Sigmoid colon (tissue), 4 donors: Measurements from ENCODE around the gene CDKAL1.

ENCODE experiments used
- POLR2A ChIP-seq, 2 donors: fragments of 450-650 bp; IDR thresholded peaks; one replicate each; pipeline ENCODE4 v1.6.1; 2016; ENCODE audit warnings: antibody characterized with exemption in 2 of 2, mild to moderate bottlenecking in 2 of 2, moderate library complexity in 2 of 2
- POLR2AphosphoS5 ChIP-seq, 4 donors: sonication (generic); formaldehyde crosslinking; IDR thresholded peaks; one replicate each; pipeline ENCODE4 v1.6.1; 2017; ENCODE audit warnings: antibody characterized with exemption in 4 of 4
- TF ChIP-seq, protein P1 (sequence below), 4 experiments: fragments of 450-650 bp in 3 of 4; fragments of 200-600 bp in 1 of 4; IDR thresholded peaks; one replicate each; pipeline ENCODE4 v1.5.1; 2016 to 2019; ENCODE audit warnings: antibody characterized with exemption in 4 of 4, mild to moderate bottlenecking in 3 of 4, moderate library complexity in 2 of 4

DNA sequence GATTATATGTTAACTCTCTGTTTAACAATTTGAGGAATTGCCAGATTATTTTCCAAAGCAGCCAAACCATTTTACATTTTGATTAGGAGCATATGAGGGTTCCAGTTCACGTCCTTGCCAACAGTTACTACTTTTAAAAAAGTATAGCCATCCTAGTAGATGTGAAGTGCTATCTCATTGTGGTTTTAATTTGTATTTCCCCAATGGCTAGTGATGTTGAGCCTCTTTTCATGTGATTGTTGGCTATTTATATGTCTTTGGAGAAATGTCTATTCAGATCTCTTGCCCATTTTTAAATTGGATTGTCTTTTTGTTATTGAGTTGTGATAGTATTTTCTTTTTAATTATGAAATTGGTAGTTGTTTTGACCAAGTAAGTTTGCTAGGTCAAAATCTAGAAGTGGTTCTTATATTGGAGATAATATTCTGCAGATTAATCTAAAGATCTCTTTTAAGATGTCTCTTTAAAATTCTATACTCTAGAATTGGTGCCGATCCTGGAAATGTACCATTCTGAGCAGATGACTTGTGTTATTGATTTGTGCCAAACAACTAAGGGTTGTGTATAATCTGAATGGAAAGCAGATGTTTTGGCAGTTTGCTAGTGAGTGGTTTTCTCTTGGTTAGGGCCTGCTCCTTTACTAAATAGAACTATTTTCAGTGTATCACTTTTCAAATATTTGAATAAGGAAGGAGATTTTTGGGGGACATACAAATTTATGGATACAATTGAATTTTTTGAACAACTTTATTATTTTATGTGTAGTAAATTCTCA lies 99.5 kb downstream of the CDKAL1 start:
- TF ChIP-seq, protein P1, sequence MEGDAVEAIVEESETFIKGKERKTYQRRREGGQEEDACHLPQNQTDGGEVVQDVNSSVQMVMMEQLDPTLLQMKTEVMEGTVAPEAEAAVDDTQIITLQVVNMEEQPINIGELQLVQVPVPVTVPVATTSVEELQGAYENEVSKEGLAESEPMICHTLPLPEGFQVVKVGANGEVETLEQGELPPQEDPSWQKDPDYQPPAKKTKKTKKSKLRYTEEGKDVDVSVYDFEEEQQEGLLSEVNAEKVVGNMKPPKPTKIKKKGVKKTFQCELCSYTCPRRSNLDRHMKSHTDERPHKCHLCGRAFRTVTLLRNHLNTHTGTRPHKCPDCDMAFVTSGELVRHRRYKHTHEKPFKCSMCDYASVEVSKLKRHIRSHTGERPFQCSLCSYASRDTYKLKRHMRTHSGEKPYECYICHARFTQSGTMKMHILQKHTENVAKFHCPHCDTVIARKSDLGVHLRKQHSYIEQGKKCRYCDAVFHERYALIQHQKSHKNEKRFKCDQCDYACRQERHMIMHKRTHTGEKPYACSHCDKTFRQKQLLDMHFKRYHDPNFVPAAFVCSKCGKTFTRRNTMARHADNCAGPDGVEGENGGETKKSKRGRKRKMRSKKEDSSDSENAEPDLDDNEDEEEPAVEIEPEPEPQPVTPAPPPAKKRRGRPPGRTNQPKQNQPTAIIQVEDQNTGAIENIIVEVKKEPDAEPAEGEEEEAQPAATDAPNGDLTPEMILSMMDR (IDR thresholded peaks at IDR 0.05): no peak
- TF ChIP-seq POLR2A (IDR thresholded peaks at IDR 0.05) (no peak), POLR2AphosphoS5 (IDR thresholded peaks at IDR 0.05) (no peak)
